ENCODE results near the gene RAB8A. TPM values are rescaled to one million over a fixed set of nuclear protein-coding genes. Genes with fewer than 3 reads are reported as not detected.

The RAB8A gene
- total and polyA plus RNA-seq, 2 of the 8 experiments (the other 6 are each of a cell fraction or from before 2014, with no cell fraction given) = 65.8 to 97.0 TPM

GRCh38 chr19:16091546-16092475, 19.9 kb upstream of the RAB8A start:
- Histone ChIP-seq H4K8ac (ENCODE audit: extremely low read depth, insufficient read depth, low read length) (no peak overlapping the region), H3K36me3 (ENCODE audit: control insufficient read depth in 2 of 4, insufficient read depth in 4 of 4, low read length in 3 of 4) (peaks cover 45 to 97% (median 85%) of the 10 kb centered on the region in 4 experiments), H3K23me2 (ENCODE audit: low read depth, low read length) (no peaks in the 10 kb centered on the region), H4K20me1 (replicated peaks in 1 of 2; ENCODE audit: control insufficient read depth in 1 of 2, insufficient read depth in 2 of 2, low read length in 2 of 2) (peaks cover 2 to 5% of the 10 kb centered on the region in 2 experiments), H3K56ac (replicated peaks; ENCODE audit: insufficient read length, low read depth, low read length) (no peak overlapping the region), H2AK5ac (ENCODE audit: low read depth, low read length) (no peak overlapping the region), H3K4me2 (ENCODE audit: insufficient read depth in 1 of 2, low read depth in 2 of 2, low read length in 2 of 2) (no peak overlapping the region), H2BK15ac (ENCODE audit: low read length) (no peak overlapping the region), H3K27ac (ENCODE audit: low read depth, low read length) (no peak overlapping the region), H2AFZ (ENCODE audit: low read length) (no peak overlapping the region), H3K4me1 (replicated peaks in 1 of 4; ENCODE audit: control insufficient read depth in 3 of 4, insufficient read depth in 4 of 4, low read length in 3 of 4) (no peaks in the 10 kb centered on the region), H3K79me1 (ENCODE audit: low read depth, low read length) (no peaks in the 10 kb centered on the region), H3K14ac (ENCODE audit: insufficient read length) (no peak overlapping the region), H3K23ac (ENCODE audit: insufficient read length) (no peak overlapping the region), H4K5ac (ENCODE audit: insufficient read length, low read depth, low read length) (no peak overlapping the region), H2BK20ac (ENCODE audit: low read length) (no peak overlapping the region), H2BK12ac (ENCODE audit: low read depth, low read length) (no peak overlapping the region), H2BK120ac (replicated peaks; ENCODE audit: low read depth, low read length) (no peak overlapping the region), H3K27me3 (replicated peaks in 1 of 4; ENCODE audit: control insufficient read depth in 3 of 4, extremely low read depth in 1 of 4, insufficient read depth in 3 of 4, low read length in 3 of 4) (no peaks in the 10 kb centered on the region), H2BK5ac (ENCODE audit: low read depth, low read length) (no peak overlapping the region), H3K79me2 (ENCODE audit: control insufficient read depth in 1 of 2, insufficient read depth in 2 of 2, low read length in 2 of 2) (no peaks in the 10 kb centered on the region), H3K18ac (ENCODE audit: extremely low read depth, low read length) (no peak overlapping the region), H3K4me3 (ENCODE audit: extremely low read depth in 1 of 4, insufficient read depth in 2 of 4, low read depth in 3 of 4, low read length in 4 of 4) (no peak overlapping the region), H3K9ac (replicated peaks in 1 of 4; ENCODE audit: extremely low read depth in 1 of 4, low read depth in 3 of 4, low read length in 3 of 4) (no peak overlapping the region), H3K4ac (replicated peaks; ENCODE audit: insufficient read length, low read depth, low read length) (no peak overlapping the region), H3K9me3 (ENCODE audit: insufficient read depth in 2 of 2, low read depth in 1 of 2, low read length in 1 of 2) (no peaks in the 10 kb centered on the region), H4K91ac (replicated peaks; ENCODE audit: insufficient read length, low read length) (no peak overlapping the region)
- FAIRE-seq (no peak), DNase-seq (ENCODE audit: low read depth in 1 of 2, low spot score in 2 of 2) (no peak)
- POLR2A ChIA-PET (ENCODE audit: partially characterized antibody) = interaction anchor here (22.4 to 37.0 kb wide), 2 partner anchors 7 to 11 kb away, joined by 582 read pairs; partner anchors contain the start of genes RAB8A and TPM4
- 94% methylated on average over 12 of the region's 13 CpGs; no CpG with 5 or more reads in 1 of the 2 experiments for WGBS, 2 experiments (ENCODE audit: extremely low coverage in 1 of 2, insufficient coverage in 1 of 2, insufficient read length in 1 of 2, insufficient replicate concordance in 2 of 2, low coverage in 1 of 2, low lambda C conversion rate in 2 of 2, missing lambda C conversion rate in 1 of 2)
- CTCF ChIA-PET (ENCODE audit: partially characterized antibody) = interaction anchor here (0.6 to 2.0 kb wide), 3 partner anchors 11 to 485 kb away, joined by 3 to 7 read pairs (median 3); no protein-coding TSS in a partner anchor
- TF ChIP-seq MAX (IDR thresholded peaks at IDR 0.05) (no peak), RNF2 (IDR thresholded peaks at IDR 0.05; ENCODE audit: borderline replicate concordance, low read depth, low read length, missing control alignments, poor library complexity, severe bottlenecking) (no peak), YY1 (IDR thresholded peaks at IDR 0.05; ENCODE audit: low read depth, low read length) (no peak), HDAC2 (IDR thresholded peaks at IDR 0.05; ENCODE audit: borderline replicate concordance in 1 of 2, low read depth in 2 of 2, low read length in 2 of 2) (no peak), ATF3 (IDR thresholded peaks at IDR 0.05; ENCODE audit: insufficient read depth, low read depth, low read length) (no peak), GABPA (IDR thresholded peaks at IDR 0.05; ENCODE audit: borderline replicate concordance, insufficient read depth, low read length) (no peak), RFX5 (IDR thresholded peaks at IDR 0.05; ENCODE audit: borderline replicate concordance, low read depth, low read length) (no peak), CHD1 (IDR thresholded peaks at IDR 0.05; ENCODE audit: low read depth, low read length) (no peak), TCF12 (IDR thresholded peaks at IDR 0.05; ENCODE audit: low read depth, low read length) (no peak), CTBP2 (IDR thresholded peaks at IDR 0.05; ENCODE audit: borderline replicate concordance, insufficient read depth, insufficient read length, low read length) (no peak)

Measured in H1 (cell line).